PFSK-1 (cell line): ENCODE measurements around the gene RGS17.

Experiments used
- FOXP2 ChIP-seq: optimal IDR thresholded peaks from 2 replicates; pipeline ENCODE3; 2011; ENCODE audit warnings: borderline replicate concordance, control low read depth, inconsistent platforms; ENCODE audit not compliant: insufficient read depth; ENCODE audit errors: extremely low read length, extremely low read depth
- POLR2AphosphoS5 ChIP-seq: IDR thresholded peaks from 2 replicates; pipeline ENCODE4 v1.6.1; 2012; ENCODE audit warnings: low read depth, mild to moderate bottlenecking, control low read depth, low read length, moderate library complexity
- SIN3A ChIP-seq: IDR thresholded peaks from 2 replicates; pipeline ENCODE4 v1.6.1; 2012; ENCODE audit warnings: mild to moderate bottlenecking, low read length, moderate library complexity, borderline replicate concordance; ENCODE audit not compliant: insufficient read depth
- TAF1 ChIP-seq: IDR thresholded peaks from 2 replicates; pipeline ENCODE4 v1.6.1; 2012; ENCODE audit warnings: low read length, control low read depth, borderline replicate concordance; ENCODE audit not compliant: insufficient read depth
- TF ChIP-seq, protein P1 (sequence below), 2 experiments: IDR thresholded peaks; 2 replicates each; pipeline versions ENCODE4 v1.6.1 to v1.8.0; 2011 to 2012; ENCODE audit warnings: low read depth in 2 of 2, low read length in 2 of 2, control low read depth in 1 of 2, inconsistent platforms in 1 of 2, mild to moderate bottlenecking in 1 of 2, moderate library complexity in 1 of 2; ENCODE audit not compliant: insufficient read depth in 1 of 2

The RGS17 gene

DNA sequence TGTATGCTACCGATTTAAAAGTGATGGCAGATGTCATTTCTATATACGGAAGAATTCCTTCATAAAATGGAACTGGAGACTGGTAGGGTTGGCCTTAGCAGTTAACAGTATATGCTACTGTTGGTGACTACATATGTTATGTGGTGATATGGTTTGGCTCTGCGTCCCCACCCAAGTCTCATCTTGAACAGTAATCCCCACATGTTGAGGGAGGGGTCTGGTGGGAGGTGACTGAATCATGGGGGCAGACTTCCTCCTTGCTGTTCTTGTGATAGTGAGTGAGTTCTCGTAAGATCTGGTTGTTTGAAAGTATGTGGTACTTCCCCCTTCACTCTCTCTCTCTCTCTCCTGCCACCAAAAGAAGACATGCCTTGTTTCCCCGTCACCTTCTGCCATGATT, 29.6 kb downstream of the RGS17 start:
- TF ChIP-seq, protein P1, sequence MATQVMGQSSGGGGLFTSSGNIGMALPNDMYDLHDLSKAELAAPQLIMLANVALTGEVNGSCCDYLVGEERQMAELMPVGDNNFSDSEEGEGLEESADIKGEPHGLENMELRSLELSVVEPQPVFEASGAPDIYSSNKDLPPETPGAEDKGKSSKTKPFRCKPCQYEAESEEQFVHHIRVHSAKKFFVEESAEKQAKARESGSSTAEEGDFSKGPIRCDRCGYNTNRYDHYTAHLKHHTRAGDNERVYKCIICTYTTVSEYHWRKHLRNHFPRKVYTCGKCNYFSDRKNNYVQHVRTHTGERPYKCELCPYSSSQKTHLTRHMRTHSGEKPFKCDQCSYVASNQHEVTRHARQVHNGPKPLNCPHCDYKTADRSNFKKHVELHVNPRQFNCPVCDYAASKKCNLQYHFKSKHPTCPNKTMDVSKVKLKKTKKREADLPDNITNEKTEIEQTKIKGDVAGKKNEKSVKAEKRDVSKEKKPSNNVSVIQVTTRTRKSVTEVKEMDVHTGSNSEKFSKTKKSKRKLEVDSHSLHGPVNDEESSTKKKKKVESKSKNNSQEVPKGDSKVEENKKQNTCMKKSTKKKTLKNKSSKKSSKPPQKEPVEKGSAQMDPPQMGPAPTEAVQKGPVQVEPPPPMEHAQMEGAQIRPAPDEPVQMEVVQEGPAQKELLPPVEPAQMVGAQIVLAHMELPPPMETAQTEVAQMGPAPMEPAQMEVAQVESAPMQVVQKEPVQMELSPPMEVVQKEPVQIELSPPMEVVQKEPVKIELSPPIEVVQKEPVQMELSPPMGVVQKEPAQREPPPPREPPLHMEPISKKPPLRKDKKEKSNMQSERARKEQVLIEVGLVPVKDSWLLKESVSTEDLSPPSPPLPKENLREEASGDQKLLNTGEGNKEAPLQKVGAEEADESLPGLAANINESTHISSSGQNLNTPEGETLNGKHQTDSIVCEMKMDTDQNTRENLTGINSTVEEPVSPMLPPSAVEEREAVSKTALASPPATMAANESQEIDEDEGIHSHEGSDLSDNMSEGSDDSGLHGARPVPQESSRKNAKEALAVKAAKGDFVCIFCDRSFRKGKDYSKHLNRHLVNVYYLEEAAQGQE (IDR thresholded peaks at IDR 0.05; ENCODE audit: insufficient read depth in 1 of 2, low read depth in 2 of 2, low read length in 2 of 2) = no peak
- TF ChIP-seq SIN3A = no peak
- no peak for TF ChIP-seq TAF1
- no peak for TF ChIP-seq POLR2AphosphoS5
- TF ChIP-seq FOXP2 = no peak

GRCh38 chr6:153099636-153100035, 31.4 kb downstream of the RGS17 start:
- TF ChIP-seq, protein P1 (IDR thresholded peaks at IDR 0.05; ENCODE audit: insufficient read depth in 1 of 2, low read depth in 2 of 2, low read length in 2 of 2) = no peak
- TF ChIP-seq POLR2AphosphoS5 (no peak), FOXP2 (no peak), SIN3A (no peak), TAF1 (no peak)

DNA sequence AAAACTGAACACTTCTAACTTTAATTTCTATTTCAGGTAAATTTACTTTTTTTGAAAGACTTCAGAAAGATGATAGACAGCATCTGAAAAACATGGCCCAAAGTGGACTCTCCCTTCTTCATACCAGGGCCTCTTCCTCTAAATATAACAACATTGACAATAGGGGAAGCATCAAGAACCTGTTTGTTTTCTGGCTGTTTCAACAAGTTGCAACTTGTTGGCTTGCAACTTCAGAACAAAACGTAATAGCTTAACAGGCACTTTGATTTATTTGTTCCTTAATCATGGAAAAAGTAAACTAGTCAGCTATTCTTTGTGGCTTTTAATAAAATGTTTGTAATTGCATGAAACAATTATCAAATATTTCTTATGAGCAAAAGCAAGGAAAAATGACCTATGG, 34.3 kb downstream of the RGS17 start:
- no peak for TF ChIP-seq FOXP2
- no peak for TF ChIP-seq POLR2AphosphoS5
- no peak for TF ChIP-seq SIN3A
- TF ChIP-seq TAF1 = no peak
- TF ChIP-seq, protein P1 (IDR thresholded peaks at IDR 0.05; ENCODE audit: insufficient read depth in 1 of 2, low read depth in 2 of 2, low read length in 2 of 2) = no peak

- TF ChIP-seq TAF1 = no peak
- no peak for TF ChIP-seq POLR2AphosphoS5
Observed at GRCh38 chr6:153096031-153096430, 35.1 kb downstream of the RGS17 start.

DNA sequence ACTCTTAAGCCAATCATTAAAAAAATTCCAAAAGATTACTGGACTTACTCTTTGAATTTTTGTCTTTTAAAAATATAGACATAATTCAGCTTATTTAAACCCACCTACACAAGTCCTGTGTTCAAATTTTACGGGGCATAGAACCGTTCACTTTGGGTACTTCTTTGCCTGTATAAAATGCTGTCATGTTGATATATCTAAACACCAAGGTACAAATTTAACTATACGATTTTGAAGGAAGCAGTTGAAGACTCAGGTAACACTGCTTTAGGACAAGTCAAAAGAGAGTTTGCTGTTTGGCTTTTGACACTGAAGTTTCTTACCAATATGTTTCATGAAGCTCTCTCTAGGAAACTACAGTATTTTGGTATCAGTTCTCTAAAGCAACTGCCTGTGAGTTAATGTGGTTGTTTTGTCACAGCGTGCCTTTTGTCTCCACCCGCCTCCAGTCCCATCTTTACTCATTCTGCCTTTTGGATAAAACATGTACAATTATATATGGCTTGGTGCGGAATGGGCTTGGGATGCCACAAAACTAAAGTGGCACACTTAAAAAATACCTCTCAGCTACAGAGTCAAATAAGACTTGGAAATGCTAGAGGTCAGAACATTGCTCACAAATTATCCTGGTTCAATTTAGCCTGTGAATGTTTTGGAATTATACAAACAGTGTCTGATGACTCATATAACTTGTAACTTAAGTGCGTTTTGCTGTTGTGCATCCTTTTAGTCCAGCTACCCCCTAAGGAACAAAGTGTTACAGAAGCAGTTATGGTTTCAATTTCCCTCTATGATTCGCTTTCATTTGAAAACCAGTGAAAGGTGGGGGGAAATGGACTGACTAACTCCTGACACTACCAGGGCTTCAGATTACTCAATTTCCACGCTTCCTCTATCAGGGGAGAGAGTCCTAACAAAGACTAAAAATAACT, 38.7 kb downstream of the RGS17 start:
- TF ChIP-seq, protein P1 (IDR thresholded peaks at IDR 0.05; ENCODE audit: insufficient read depth in 1 of 2, low read depth in 2 of 2, low read length in 2 of 2) = no peak
- TF ChIP-seq POLR2AphosphoS5 (no peak), FOXP2 (no peak), SIN3A (no peak), TAF1 (no peak)
